Measurements from ENCODE around the gene SCGB1D4.
"Not testable (repeated sequence)": the region's sequence is repeated elsewhere in the genome, so short reads cannot be mapped to it uniquely, and the experiment has no call there.

SCGB1D4 gene

GRCh38 chr11:62298975-62299374, at the start of gene SCGB1D4:
TSS of gene SCGB1D4 (minus strand) at chr11:62299075. CDS start at chr11:62299010, 65 bp downstream.
- Mint-ChIP-seq H3K27me3 (ENCODE audit: low read depth, poor library complexity) (peaks cover 27% of the 10 kb centered on the region), H3K4me1 (no peaks in the 10 kb centered on the region), H3K4me3 (no peak within 1 kb of the TSS), H3K9me3 (no peaks in the 10 kb centered on the region), H3K36me3 (ENCODE audit: low read depth) (no peaks in the 10 kb centered on the region), H3K27ac (no peak within 1 kb of the TSS)
- DNase-seq, result no peak
- no peak for TF ChIP-seq CTCF (IDR thresholded peaks at IDR 0.05)

GRCh38 chr11:62345861-62346260, 47.0 kb upstream of the SCGB1D4 start:
- peaks cover 7% of the 10 kb centered on the region for H3K36me3 Mint-ChIP-seq (ENCODE audit: low read depth)

GRCh38 chr11:62344210-62344609, 45.3 kb upstream of the SCGB1D4 start:
- Mint-ChIP-seq H3K4me1 (no peaks in the 10 kb centered on the region), H3K9me3 (no peaks in the 10 kb centered on the region), H3K27ac (no peak overlapping the region), H3K27me3 (ENCODE audit: low read depth, poor library complexity) (peaks cover 3% of the 10 kb centered on the region), H3K4me3 (no peak overlapping the region), H3K36me3 (ENCODE audit: low read depth) (peaks cover 7% of the 10 kb centered on the region)
- DNase-seq, result no peak
- no peak for TF ChIP-seq CTCF (IDR thresholded peaks at IDR 0.05)

More at GRCh38 chr11:62345861-62346260, 47.0 kb upstream of the SCGB1D4 start:
- Mint-ChIP-seq H3K9me3 (no peaks in the 10 kb centered on the region), H3K27me3 (ENCODE audit: low read depth, poor library complexity) (no peaks in the 10 kb centered on the region), H3K4me3 (no peak overlapping the region), H3K27ac (no peak overlapping the region), H3K4me1 (no peaks in the 10 kb centered on the region)
- no peak for TF ChIP-seq CTCF (IDR thresholded peaks at IDR 0.05)
- DNase-seq, result no peak

- H3K27ac Mint-ChIP-seq; H3K36me3 Mint-ChIP-seq (ENCODE audit: low read depth); H3K4me3 Mint-ChIP-seq: not testable (repeated sequence)
Observed at GRCh38 chr11:62343646-62344190, 44.8 kb upstream of the SCGB1D4 start.

GRCh38 chr11:62341588-62341987, 42.7 kb upstream of the SCGB1D4 start:
- DNase-seq, result no peak
- peaks cover 7% of the 10 kb centered on the region for H3K36me3 Mint-ChIP-seq (ENCODE audit: low read depth)
- H3K27ac Mint-ChIP-seq, result no peak overlapping the region
- H3K9me3 Mint-ChIP-seq, result no peaks in the 10 kb centered on the region
- peaks cover 29% of the 10 kb centered on the region for H3K27me3 Mint-ChIP-seq (ENCODE audit: low read depth, poor library complexity)
- TF ChIP-seq CTCF (IDR thresholded peaks at IDR 0.05), result no peak
- peaks cover 9% of the 10 kb centered on the region for H3K4me1 Mint-ChIP-seq
- H3K4me3 Mint-ChIP-seq, result no peak overlapping the region

More at GRCh38 chr11:62343646-62344190, 44.8 kb upstream of the SCGB1D4 start:
- DNase-seq; H3K9me3 Mint-ChIP-seq; H3K27me3 Mint-ChIP-seq (ENCODE audit: low read depth, poor library complexity); H3K4me1 Mint-ChIP-seq: not testable (repeated sequence)

- Mint-ChIP-seq H3K4me1 (peaks cover 9% of the 10 kb centered on the region), H3K4me3 (no peak overlapping the region), H3K36me3 (ENCODE audit: low read depth) (peaks cover 12% of the 10 kb centered on the region), H3K27ac (no peak overlapping the region), H3K9me3 (peaks cover 8% of the 10 kb centered on the region), H3K27me3 (ENCODE audit: low read depth, poor library complexity) (peaks cover 41% of the 10 kb centered on the region)
- DNase-seq, result peak; percentile 38
- TF ChIP-seq CTCF (IDR thresholded peaks at IDR 0.05), result peak; percentile 51
Observed at GRCh38 chr11:62340269-62340901, 41.5 kb upstream of the SCGB1D4 start.

Data from nephron progenitor cell (in vitro differentiated cells).